HCT116 (cell line): Measurements from ENCODE around the gene IGFBP4. TPM values are rescaled to one million over a fixed set of nuclear protein-coding genes. Genes with fewer than 3 reads are reported as not detected.

Experiments used
- ATAC-seq: fragments of 200-7000 bp; cut with Tn5 transposase; 2 replicates; pipeline ENCODE4 v1.9.1; 2020; ENCODE audit warnings: mild to moderate bottlenecking, moderate library complexity
- BruUV-seq: library from RNA; stranded (reverse); fragments of 400-500 nt; replicated peaks from 2 replicates; lab custom pipeline; 2021; lab: Mats Ljungman, UMichigan
- CTCF ChIA-PET: fragments of 300-600 bp; sonication (Branson Sonifier 250); formaldehyde crosslinking; loops from one replicate; lab custom pipeline; 2021; ENCODE audit warnings: antibody characterized with exemption; lab: Charles Lee
- POLR2A ChIA-PET: fragments of 300-600, 350-600 bp; sonication (Branson Sonifier 250); formaldehyde crosslinking; loops from one replicate; lab custom pipeline; 2021; ENCODE audit warnings: antibody characterized with exemption; lab: Charles Lee
- RAD21 ChIA-PET, 2 experiments: fragments of 300-600 bp; sonication (Branson Sonifier 250); formaldehyde crosslinking; loops; one replicate each; lab custom pipeline; 2023; ENCODE audit warnings: low total read pairs in 2 of 2; ENCODE audit not compliant: uncharacterized antibody in 2 of 2, unreplicated experiment in 2 of 2, low non-redundant PET in 1 of 2; lab: Charles Lee
- DNase-seq: peaks from one replicate; pipeline ENCODE4 v3.0.0-alpha.2; 2010; ENCODE audit warnings: low read depth, low spot score
- H2AFZ ChIP-seq: fragments of 200-600 bp; shearing (Covaris generic), sonication (generic); 2 replicates; pipeline ENCODE4 v1.6.1; 2017; ENCODE audit warnings: low read depth, mixed run types, mixed read lengths, antibody characterized with exemption, low read length; ENCODE audit not compliant: poor library complexity, severe bottlenecking
- H3K27ac ChIP-seq: 2 replicates; pipeline ENCODE4 v1.5.1; 2012; ENCODE audit warnings: low read depth, low read length
- H3K27me3 ChIP-seq: fragments of 200-600 bp; sonication (generic); 2 replicates; pipeline ENCODE4 v1.6.1; 2016; ENCODE audit warnings: mixed run types, low read length, mixed read lengths; ENCODE audit not compliant: insufficient read depth
- H3K36me3 ChIP-seq, 2 experiments: fragments of 200-500 bp in 1 of 2; fragments of 200-600 bp in 1 of 2; sonication (Bioruptor generic) in 1 of 2; sonication (generic) in 1 of 2; 2 replicates each; pipeline versions ENCODE4 v1.5.1 to v1.6.1; 2014 to 2016; ENCODE audit warnings: low read length in 2 of 2, inconsistent platforms in 1 of 2, mixed read lengths in 1 of 2, mixed run types in 1 of 2; ENCODE audit not compliant: insufficient read depth in 2 of 2, control insufficient read depth in 1 of 2
- H3K4me1 ChIP-seq, 2 experiments: fragments of 200-600 bp in 1 of 2; sonication (generic) in 1 of 2; 2 replicates each; pipeline versions ENCODE4 v1.5.1 to v1.6.1; 2012 to 2017; ENCODE audit warnings: low read length in 2 of 2, inconsistent platforms in 1 of 2, mild to moderate bottlenecking in 1 of 2, mixed read lengths in 1 of 2, mixed run types in 1 of 2, moderate library complexity in 1 of 2; ENCODE audit not compliant: insufficient read depth in 2 of 2, control insufficient read depth in 1 of 2
- H3K4me2 ChIP-seq: fragments of 200-600 bp; sonication (generic); 2 replicates; pipeline ENCODE4 v1.6.1; 2017; ENCODE audit warnings: mixed run types, low read length, mixed read lengths
- H3K4me3 ChIP-seq, 2 experiments: fragments of 200-600 bp in 1 of 2; sonication (generic) in 1 of 2; replicated peaks in 1 of 2; 2 replicates each; pipeline ENCODE4 v1.5.1; 2011 to 2016; ENCODE audit warnings: low read length in 2 of 2, control low read depth in 1 of 2, low read depth in 1 of 2, mild to moderate bottlenecking in 1 of 2, mixed read lengths in 1 of 2, mixed run types in 1 of 2
- H3K79me2 ChIP-seq: fragments of 200-600 bp; sonication (generic); 2 replicates; pipeline ENCODE4 v1.6.1; 2017; ENCODE audit warnings: mild to moderate bottlenecking, mixed run types, low read length, moderate library complexity, mixed read lengths; ENCODE audit not compliant: insufficient read depth
- H3K9ac ChIP-seq: fragments of 200-600 bp; sonication (generic); 2 replicates; pipeline ENCODE4 v1.6.1; 2016; ENCODE audit warnings: low read length, mixed read lengths
- H3K9me2 ChIP-seq: fragments of 200-600 bp; sonication (generic), shearing (Covaris generic); 2 replicates; pipeline ENCODE4 v1.6.1; 2017; ENCODE audit warnings: mixed run types, mild to moderate bottlenecking, moderate library complexity; ENCODE audit not compliant: insufficient read depth
- H3K9me3 ChIP-seq, 2 experiments: fragments of 200-500 bp in 1 of 2; fragments of 200-600 bp in 1 of 2; sonication (Bioruptor generic) in 1 of 2; sonication (generic) in 1 of 2; 2 replicates each; pipeline ENCODE4 v1.6.1; 2014 to 2017; ENCODE audit warnings: low read length in 2 of 2, mixed read lengths in 2 of 2, inconsistent platforms in 1 of 2, low read depth in 1 of 2, mild to moderate bottlenecking in 1 of 2, mixed run types in 1 of 2, moderate library complexity in 1 of 2; ENCODE audit not compliant: control insufficient read depth in 1 of 2, insufficient read depth in 1 of 2
- H4K20me1 ChIP-seq: fragments of 200-600 bp; sonication (generic), shearing (Covaris generic); 2 replicates; pipeline ENCODE4 v1.6.1; 2017; ENCODE audit warnings: mixed run types, mild to moderate bottlenecking, moderate library complexity; ENCODE audit not compliant: insufficient read depth
- CBX3 ChIP-seq: IDR thresholded peaks from 2 replicates; pipeline ENCODE4 v1.6.1; 2012; ENCODE audit warnings: low read depth
- CEBPB ChIP-seq: IDR thresholded peaks from 2 replicates; pipeline ENCODE4 v1.6.1; 2012; ENCODE audit warnings: low read depth
- EGR1 ChIP-seq: IDR thresholded peaks from 2 replicates; pipeline ENCODE4 v1.6.1; 2012; ENCODE audit warnings: low read depth
- ELF1 ChIP-seq: IDR thresholded peaks from 2 replicates; pipeline ENCODE4 v1.6.1; 2012; ENCODE audit warnings: low read depth, borderline replicate concordance
- EZH2 ChIP-seq: fragments of 200-600 bp; sonication (generic); IDR thresholded peaks from 2 replicates; pipeline ENCODE4 v1.6.1; 2017; ENCODE audit warnings: antibody characterized with exemption, mixed run types
- EZH2phosphoT487 ChIP-seq: fragments of 200-600 bp; IDR thresholded peaks from 2 replicates; pipeline ENCODE4 v1.6.1; 2018; ENCODE audit warnings: antibody characterized with exemption, borderline replicate concordance
- FOSL1 ChIP-seq: IDR thresholded peaks from 2 replicates; pipeline ENCODE4 v1.6.1; 2012; ENCODE audit warnings: low read depth
- JUND ChIP-seq: IDR thresholded peaks from 2 replicates; pipeline ENCODE4 v1.6.1; 2012
- POLR2A ChIP-seq: IDR thresholded peaks from 2 replicates; pipeline ENCODE4 v1.7.0; 2011; ENCODE audit warnings: borderline replicate concordance; ENCODE audit not compliant: insufficient read depth, insufficient read length; ENCODE audit errors: extremely low read depth
- POLR2AphosphoS5 ChIP-seq: IDR thresholded peaks from 2 replicates; pipeline ENCODE4 v1.6.1; 2011; ENCODE audit warnings: mild to moderate bottlenecking, low read depth, low read length, moderate library complexity
- RAD21 ChIP-seq: IDR thresholded peaks from 2 replicates; pipeline ENCODE4 v1.6.1; 2012; ENCODE audit warnings: low read depth, mild to moderate bottlenecking
- REST ChIP-seq: IDR thresholded peaks from 2 replicates; pipeline ENCODE4 v1.6.1; 2012; ENCODE audit warnings: low read depth
- SP1 ChIP-seq: IDR thresholded peaks from 2 replicates; pipeline ENCODE4 v1.6.1; 2012; ENCODE audit warnings: low read depth
- SRF ChIP-seq: IDR thresholded peaks from 2 replicates; pipeline ENCODE4 v1.6.1; 2012; ENCODE audit warnings: low read depth
- TCF7L2 ChIP-seq: IDR thresholded peaks from 2 replicates; pipeline ENCODE4 v1.7.0; 2011; ENCODE audit warnings: borderline replicate concordance, inconsistent platforms; ENCODE audit not compliant: insufficient read depth, insufficient read length; ENCODE audit errors: extremely low read depth
- ZFX ChIP-seq: fragments of 450-650 bp; IDR thresholded peaks from 2 replicates; pipeline ENCODE4 v1.6.1; 2017
- ZNF274 ChIP-seq: fragments of 200-500 bp; sonication (Bioruptor generic); IDR thresholded peaks from 2 replicates; pipeline ENCODE4 v1.6.1; 2014; ENCODE audit warnings: mild to moderate bottlenecking, low read depth, low read length, inconsistent platforms
- intact Hi-C: fragments of 100-400 bp; cut with micrococcal nuclease; formaldehyde crosslinking; loops from 2 replicates; pipeline ENCODE4 v1.10.0; 2022
- total RNA-seq: library from RNA; stranded (reverse); gene quantifications from one replicate; pipeline ENCODE4 v1.2.1, GENCODE V29; 2021; ENCODE audit not compliant: unreplicated experiment
- TF ChIP-seq, protein P1 (sequence below), 3 experiments: fragments of 200-600 bp in 1 of 3; sonication (generic) in 1 of 3; IDR thresholded peaks in 2 of 3; conservative IDR thresholded peaks in 1 of 3; 2 replicates each; pipeline ENCODE4 v1.5.1; 2012 to 2017; ENCODE audit warnings: low read depth in 2 of 3, low read length in 2 of 3, antibody characterized with exemption in 1 of 3, borderline replicate concordance in 1 of 3, control low read depth in 1 of 3, mild to moderate bottlenecking in 1 of 3, mixed read lengths in 1 of 3, mixed run types in 1 of 3, moderate library complexity in 1 of 3; ENCODE audit not compliant: insufficient read depth in 1 of 3
- TF ChIP-seq, protein P2 (sequence below): IDR thresholded peaks from 2 replicates; pipeline ENCODE4 v1.6.1; 2012
- TF ChIP-seq, protein P3 (sequence below): IDR thresholded peaks from 2 replicates; pipeline ENCODE4 v1.6.1; 2011; ENCODE audit warnings: mild to moderate bottlenecking, low read length, moderate library complexity; ENCODE audit not compliant: insufficient replicate concordance; ENCODE audit errors: extremely low read depth

Gene IGFBP4
- total RNA-seq, 1 experiment from 2014 or later = 2.0 TPM

DNA sequence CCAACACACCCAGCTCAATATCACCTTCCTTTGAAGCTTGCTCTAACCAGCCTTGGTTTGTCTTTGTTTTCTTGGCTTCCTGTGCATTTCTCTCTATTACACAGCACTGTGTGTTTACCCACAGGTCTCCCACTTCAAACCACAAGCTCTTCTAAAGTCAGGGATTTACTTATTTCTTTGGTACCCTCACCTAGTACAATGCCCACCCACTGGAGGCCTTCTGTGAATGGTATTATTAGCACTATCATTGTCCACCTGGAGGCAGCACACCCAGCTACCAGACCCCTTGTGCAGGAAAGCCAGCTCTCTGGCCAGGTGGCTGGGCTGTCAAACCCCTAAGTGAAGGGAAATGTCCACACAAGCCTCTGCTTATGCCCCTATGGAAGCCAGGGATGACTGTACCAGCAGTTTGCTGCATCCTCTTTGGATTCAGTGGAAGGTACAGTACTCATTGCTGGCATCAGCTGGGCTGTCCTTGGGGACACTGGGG, 16.2 kb upstream of the IGFBP4 start:
- CTCF ChIA-PET = interaction anchor here (0.9 to 1.1 kb wide), 2 partner anchors 9 to 106 kb away, joined by 4 to 5 read pairs; partner anchors contain the start of gene TOP2A
- POLR2A ChIA-PET = no interaction called here

More for the DNA sequence above, 16.2 kb upstream of the IGFBP4 start:
- Histone ChIP-seq H3K27me3 (no peaks in the 10 kb centered on the region), H3K9me2 (no peaks in the 10 kb centered on the region), H3K4me1 (peaks cover 5 to 14% of the 10 kb centered on the region in 2 experiments; a peak in 3 of 4 replicates), H3K27ac (no peak overlapping the region), H3K4me2 (no peak overlapping the region), H3K79me2 (no peaks in the 10 kb centered on the region), H4K20me1 (no peaks in the 10 kb centered on the region), H3K9ac (no peak overlapping the region), H3K9me3 (no peaks in the 10 kb centered on the region), H3K36me3 (no peaks in the 10 kb centered on the region), H3K4me3 (no peak overlapping the region), H2AFZ (no peak overlapping the region)
- intact Hi-C loops = no loop called here
- no TSS peak for BruUV-seq
- RAD21 ChIA-PET = no interaction called here
- TF ChIP-seq SP1 (no peak), SRF (no peak), JUND (no peak), POLR2AphosphoS5 (no peak), POLR2A (no peak), REST (no peak), ZFX (no peak), EGR1 (no peak), EZH2phosphoT487 (no peak), RAD21 (no peak), FOSL1 (no peak), ZNF274 (no peak), CEBPB (no peak), CBX3 (no peak), ELF1 (no peak), EZH2 (no peak), TCF7L2 (no peak)
- TF ChIP-seq, protein P1, sequence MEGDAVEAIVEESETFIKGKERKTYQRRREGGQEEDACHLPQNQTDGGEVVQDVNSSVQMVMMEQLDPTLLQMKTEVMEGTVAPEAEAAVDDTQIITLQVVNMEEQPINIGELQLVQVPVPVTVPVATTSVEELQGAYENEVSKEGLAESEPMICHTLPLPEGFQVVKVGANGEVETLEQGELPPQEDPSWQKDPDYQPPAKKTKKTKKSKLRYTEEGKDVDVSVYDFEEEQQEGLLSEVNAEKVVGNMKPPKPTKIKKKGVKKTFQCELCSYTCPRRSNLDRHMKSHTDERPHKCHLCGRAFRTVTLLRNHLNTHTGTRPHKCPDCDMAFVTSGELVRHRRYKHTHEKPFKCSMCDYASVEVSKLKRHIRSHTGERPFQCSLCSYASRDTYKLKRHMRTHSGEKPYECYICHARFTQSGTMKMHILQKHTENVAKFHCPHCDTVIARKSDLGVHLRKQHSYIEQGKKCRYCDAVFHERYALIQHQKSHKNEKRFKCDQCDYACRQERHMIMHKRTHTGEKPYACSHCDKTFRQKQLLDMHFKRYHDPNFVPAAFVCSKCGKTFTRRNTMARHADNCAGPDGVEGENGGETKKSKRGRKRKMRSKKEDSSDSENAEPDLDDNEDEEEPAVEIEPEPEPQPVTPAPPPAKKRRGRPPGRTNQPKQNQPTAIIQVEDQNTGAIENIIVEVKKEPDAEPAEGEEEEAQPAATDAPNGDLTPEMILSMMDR (IDR thresholded peaks at IDR 0.05 in 2 of 3, conservative IDR thresholded peaks at IDR 0.05 in 1 of 3; ENCODE audit: borderline replicate concordance in 1 of 3, insufficient read depth in 1 of 3, low read depth in 2 of 3, low read length in 2 of 3) = no peak
- TF ChIP-seq, protein P2, sequence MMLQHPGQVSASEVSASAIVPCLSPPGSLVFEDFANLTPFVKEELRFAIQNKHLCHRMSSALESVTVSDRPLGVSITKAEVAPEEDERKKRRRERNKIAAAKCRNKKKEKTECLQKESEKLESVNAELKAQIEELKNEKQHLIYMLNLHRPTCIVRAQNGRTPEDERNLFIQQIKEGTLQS = no peak
- TF ChIP-seq, protein P3, sequence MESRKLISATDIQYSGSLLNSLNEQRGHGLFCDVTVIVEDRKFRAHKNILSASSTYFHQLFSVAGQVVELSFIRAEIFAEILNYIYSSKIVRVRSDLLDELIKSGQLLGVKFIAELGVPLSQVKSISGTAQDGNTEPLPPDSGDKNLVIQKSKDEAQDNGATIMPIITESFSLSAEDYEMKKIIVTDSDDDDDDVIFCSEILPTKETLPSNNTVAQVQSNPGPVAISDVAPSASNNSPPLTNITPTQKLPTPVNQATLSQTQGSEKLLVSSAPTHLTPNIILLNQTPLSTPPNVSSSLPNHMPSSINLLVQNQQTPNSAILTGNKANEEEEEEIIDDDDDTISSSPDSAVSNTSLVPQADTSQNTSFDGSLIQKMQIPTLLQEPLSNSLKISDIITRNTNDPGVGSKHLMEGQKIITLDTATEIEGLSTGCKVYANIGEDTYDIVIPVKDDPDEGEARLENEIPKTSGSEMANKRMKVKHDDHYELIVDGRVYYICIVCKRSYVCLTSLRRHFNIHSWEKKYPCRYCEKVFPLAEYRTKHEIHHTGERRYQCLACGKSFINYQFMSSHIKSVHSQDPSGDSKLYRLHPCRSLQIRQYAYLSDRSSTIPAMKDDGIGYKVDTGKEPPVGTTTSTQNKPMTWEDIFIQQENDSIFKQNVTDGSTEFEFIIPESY = no peak
- ATAC-seq (no peak), DNase-seq (no peak)
